SHP77 treated with DMSO at 0.1 percent for 48 hours (cell line): ENCODE data around the gene C5orf63.
"Not testable (repeated sequence)": the region's sequence is repeated elsewhere in the genome, so short reads cannot be mapped to it uniquely, and the experiment has no call there.

Experiments
- DNase-seq: peaks from one replicate; lab custom pipeline; 2025; lab: John Stamatoyannopoulos, UW

Gene C5orf63

GRCh38 chr5:127031147-127031862, 42.0 kb downstream of the C5orf63 start:
- no peak for DNase-seq

GRCh38 chr5:127030259-127031146, 42.8 kb downstream of the C5orf63 start, which contains the start of gene MARCHF3:
Gene MARCHF3 (minus strand): TSS chr5:127030558. CDS start chr5:126918171, 112,387 bp downstream.
- peak; percentile 61 for DNase-seq

GRCh38 chr5:127029581-127030258, 43.6 kb downstream of the C5orf63 start:
- peak; percentile 87 for DNase-seq

- DNase-seq, result peak; percentile 46
Observed at GRCh38 chr5:127028822-127029457, 44.4 kb downstream of the C5orf63 start.

DNA sequence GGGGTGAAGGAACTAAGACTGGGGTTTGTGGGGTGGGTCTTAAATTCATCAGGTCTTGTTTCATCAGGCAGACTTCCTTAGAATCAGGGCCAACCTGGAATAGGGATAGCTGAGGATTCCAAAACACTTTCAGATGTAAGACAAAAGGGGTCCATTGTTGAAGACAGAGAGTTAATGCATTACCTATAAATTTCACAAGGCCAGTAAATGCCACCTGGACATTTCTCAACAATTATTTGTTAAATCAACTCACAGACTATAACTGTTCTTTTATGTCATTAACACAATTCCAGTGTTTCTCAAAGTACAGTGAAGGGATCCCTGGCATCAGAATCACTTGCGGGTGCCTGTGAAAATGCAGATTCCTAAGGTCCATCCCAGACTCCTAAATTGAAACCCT, 45.8 kb downstream of the C5orf63 start:
- no peak for DNase-seq

- no peak for DNase-seq
Observed at GRCh38 chr5:127026166-127026565, 47.1 kb downstream of the C5orf63 start.

DNA sequence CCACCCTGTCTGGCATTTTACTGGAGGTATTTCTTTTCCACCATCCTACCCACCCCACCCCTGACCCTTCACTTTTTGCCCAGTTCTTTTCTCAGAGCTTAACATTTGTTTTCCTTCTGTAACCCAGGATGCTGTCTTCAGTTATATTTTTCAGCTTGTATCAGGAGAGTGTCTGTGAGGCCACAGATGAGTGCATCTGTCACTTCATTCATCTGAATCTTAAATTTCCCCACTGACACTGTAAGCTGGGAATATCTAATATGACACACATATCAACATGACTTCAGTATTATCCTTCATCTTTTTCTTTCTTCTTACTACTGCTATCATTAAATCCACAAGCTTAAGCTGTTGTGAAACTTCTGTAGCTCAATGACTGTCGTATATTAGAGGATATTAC, 47.8 kb downstream of the C5orf63 start:
- no peak for DNase-seq

DNA sequence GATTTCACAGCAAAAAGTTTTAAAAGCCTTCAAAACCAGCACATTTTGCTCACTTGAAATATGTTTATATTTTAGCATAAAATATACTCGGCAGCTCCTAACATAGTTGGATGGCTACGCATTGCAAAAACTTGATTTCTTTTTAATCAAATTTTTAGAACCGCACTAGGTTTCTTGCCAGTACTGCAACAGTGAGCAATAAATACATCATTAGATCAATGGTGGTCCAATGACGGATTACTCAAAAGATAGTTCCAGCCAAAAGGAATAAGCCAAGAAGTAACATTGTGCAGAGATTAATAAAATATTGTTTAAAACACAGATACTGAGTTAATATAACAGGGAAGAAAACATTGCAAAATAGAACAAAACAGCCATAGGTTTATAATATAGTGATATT, 48.5 kb downstream of the C5orf63 start:
- DNase-seq, result no peak

GRCh38 chr5:127023552-127024191, 49.6 kb downstream of the C5orf63 start:
- DNase-seq, result not testable (repeated sequence)

DNA sequence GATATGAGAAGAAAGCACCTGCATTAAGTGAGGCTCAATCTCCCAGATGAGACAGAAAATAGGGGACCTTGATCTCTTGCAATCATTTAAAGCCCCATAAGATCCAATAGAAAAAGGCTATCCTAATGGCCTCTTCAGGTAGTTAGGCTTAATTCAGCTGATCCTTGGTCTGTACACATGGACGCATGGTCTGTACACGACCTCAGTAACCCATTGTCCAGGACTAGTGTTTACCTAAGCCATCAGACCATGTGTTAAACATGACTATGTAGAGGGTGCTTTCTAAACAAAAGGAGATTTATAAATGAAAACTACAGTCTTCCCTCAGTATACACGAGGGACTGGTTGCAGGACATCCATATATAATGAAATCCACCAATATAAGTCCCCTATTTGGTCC, 50.5 kb downstream of the C5orf63 start:
- DNase-seq, result no peak

DNA sequence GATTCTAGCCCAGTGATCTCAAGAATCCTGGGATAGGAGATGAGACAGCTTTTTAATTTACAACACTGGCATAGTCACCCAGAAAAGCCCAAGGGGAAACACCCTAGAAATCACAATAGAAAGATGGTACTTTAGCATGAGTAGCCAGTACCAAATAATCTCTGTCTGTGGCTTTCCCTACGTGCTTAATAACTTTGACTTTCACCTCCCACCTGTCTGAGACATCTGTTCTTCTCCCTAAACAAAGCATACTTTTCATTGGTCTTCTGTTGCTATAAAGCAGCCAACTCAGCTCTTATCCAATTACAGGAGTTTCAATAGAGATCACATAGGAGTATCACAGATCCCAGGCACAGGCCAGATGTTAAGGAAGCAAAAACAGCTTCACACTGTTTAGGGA, 53.4 kb downstream of the C5orf63 start:
- no peak for DNase-seq

- not testable (repeated sequence) for DNase-seq
Observed at GRCh38 chr5:127016722-127017121, 56.6 kb downstream of the C5orf63 start.

GRCh38 chr5:127015716-127016115, 57.6 kb downstream of the C5orf63 start:
- no peak for DNase-seq

- no peak for DNase-seq
Observed at GRCh38 chr5:127014573-127014972, 58.7 kb downstream of the C5orf63 start.

GRCh38 chr5:127013407-127013806, 59.9 kb downstream of the C5orf63 start:
- DNase-seq, result no peak

GRCh38 chr5:127012916-127013315, 60.4 kb downstream of the C5orf63 start:
- no peak for DNase-seq

DNA sequence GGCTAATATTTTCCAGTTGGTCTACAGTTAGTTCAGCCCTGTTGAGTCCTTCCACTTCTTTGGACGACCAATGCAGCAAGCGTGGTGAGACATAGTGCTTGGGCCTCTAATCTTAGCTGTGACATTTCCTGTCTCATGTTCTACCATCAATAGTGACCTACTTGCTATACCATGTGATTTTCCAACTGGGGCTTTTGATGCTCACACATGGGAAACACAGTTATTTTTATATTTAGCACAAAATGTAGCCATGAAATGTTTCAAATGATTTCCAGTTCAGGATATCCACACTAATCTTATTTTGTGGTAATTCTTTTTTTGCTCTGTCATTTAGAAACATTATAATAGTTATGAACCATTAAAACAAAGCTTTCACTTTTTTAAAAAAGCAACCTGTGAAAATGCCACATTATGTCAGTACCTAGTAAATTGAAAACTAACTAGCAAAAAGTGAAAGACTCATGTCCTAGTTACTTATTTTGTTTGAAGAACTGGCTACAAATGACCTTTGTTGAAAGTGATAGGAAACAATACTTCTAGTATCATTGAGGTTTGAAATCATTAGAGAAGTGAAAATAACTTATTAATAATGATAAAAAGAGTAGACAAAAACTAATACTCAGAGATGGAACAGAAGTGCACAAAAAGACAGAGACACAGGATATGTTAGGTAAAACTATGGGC, 61.2 kb downstream of the C5orf63 start:
- no peak for DNase-seq

DNA sequence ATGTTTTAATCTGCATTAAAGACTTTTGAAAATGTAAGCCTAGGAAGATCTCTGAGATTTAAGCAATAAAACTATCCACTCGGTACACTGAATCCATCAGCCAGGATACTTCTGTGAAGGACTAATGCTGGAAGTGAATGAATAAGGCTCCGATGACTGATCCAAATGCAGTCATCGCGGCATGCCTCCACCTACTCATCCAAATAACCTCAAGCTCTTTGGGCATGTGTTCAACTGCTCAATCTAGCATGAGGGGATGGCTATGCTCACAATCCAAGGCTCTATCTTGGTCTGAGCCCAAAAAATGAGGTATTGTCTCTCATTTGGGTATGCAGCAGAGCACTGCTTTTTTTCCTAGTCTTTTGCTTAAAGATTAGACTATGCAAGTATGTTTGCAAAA, 62.1 kb downstream of the C5orf63 start:
- no peak for DNase-seq

DNA sequence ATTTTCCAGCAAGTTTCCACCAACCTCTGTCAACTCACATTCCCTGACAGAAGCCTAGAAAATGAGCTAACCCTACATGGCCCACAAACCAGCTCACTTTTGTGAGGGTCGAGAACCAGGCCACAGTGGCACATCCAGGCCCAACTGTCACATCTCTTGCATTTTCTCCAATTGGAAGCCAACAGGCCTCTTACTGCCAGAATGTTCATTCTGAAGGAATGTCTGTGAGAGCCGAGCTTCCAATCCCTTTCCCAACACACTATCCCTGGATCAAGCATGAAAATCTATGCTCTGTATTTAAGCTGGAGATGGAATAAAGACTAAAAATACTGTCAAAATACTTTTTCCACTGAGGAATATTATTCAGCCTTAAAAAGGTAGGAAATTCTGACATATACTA, 62.9 kb downstream of the C5orf63 start:
- no peak for DNase-seq

GRCh38 chr5:127009784-127010183, 63.5 kb downstream of the C5orf63 start:
- DNase-seq, result no peak
